HG02610 (cell line): ENCODE results near the gene ZC3H4.
"Not testable (repeated sequence)": the region's sequence is repeated elsewhere in the genome, so short reads cannot be mapped to it uniquely, and the experiment has no call there.

Source experiments
- ATAC-seq: cut with Tn5 transposase; IDR thresholded peaks from one replicate; pipeline ENCODE4 v1.9.1; 2021; ENCODE audit warnings: mild to moderate bottlenecking, moderate library complexity; ENCODE audit not compliant: unreplicated experiment

ZC3H4 gene

GRCh38 chr19:47109177-47109540 lies 4.4 kb downstream of the ZC3H4 start:
- no peak for ATAC-seq

- no peak for ATAC-seq
Measured at GRCh38 chr19:47107953-47108746, 5.4 kb downstream of the ZC3H4 start.

- ATAC-seq, result no peak
Measured at GRCh38 chr19:47107202-47107952, 6.2 kb downstream of the ZC3H4 start.

- no peak for ATAC-seq
Measured at GRCh38 chr19:47106821-47107201, 6.8 kb downstream of the ZC3H4 start.

GRCh38 chr19:47105874-47106273 lies 7.7 kb downstream of the ZC3H4 start:
- no peak for ATAC-seq

- no peak for ATAC-seq
Measured at GRCh38 chr19:47104680-47105079, 8.9 kb downstream of the ZC3H4 start.

GRCh38 chr19:47102346-47103060 lies 11.1 kb downstream of the ZC3H4 start:
- ATAC-seq, result no peak

GRCh38 chr19:47101116-47101515 lies 12.5 kb downstream of the ZC3H4 start:
- not testable (repeated sequence) for ATAC-seq

GRCh38 chr19:47100290-47100689 lies 13.3 kb downstream of the ZC3H4 start:
- no peak for ATAC-seq

- no peak for ATAC-seq
Measured at GRCh38 chr19:47099576-47100050, 14.0 kb downstream of the ZC3H4 start.

- no peak for ATAC-seq
Measured at GRCh38 chr19:47098608-47099007, 15.0 kb downstream of the ZC3H4 start.

GRCh38 chr19:47097396-47098201 lies 16.0 kb downstream of the ZC3H4 start:
- no peak for ATAC-seq

- ATAC-seq, result no peak
Measured at GRCh38 chr19:47096721-47097120, 16.9 kb downstream of the ZC3H4 start.

GRCh38 chr19:47096100-47096704 lies 17.4 kb downstream of the ZC3H4 start:
- no peak for ATAC-seq

GRCh38 chr19:47095476-47096099 lies 18.0 kb downstream of the ZC3H4 start:
- no peak for ATAC-seq

- ATAC-seq, result no peak
Measured at GRCh38 chr19:47094557-47095475, 18.8 kb downstream of the ZC3H4 start.

GRCh38 chr19:47093841-47094240 lies 19.7 kb downstream of the ZC3H4 start:
- ATAC-seq, result no peak

- ATAC-seq, result no peak
Measured at GRCh38 chr19:47093254-47093653, 20.3 kb downstream of the ZC3H4 start.
